Panc1 (cell line): ENCODE measurements around the gene COL16A1. TPM values are rescaled to one million over a fixed set of nuclear protein-coding genes. Genes with fewer than 3 reads are reported as not detected.

ENCODE experiments used
- ATAC-seq: fragments of 200-7000 bp; cut with Tn5 transposase; 2 replicates; pipeline ENCODE4 v1.9.1; 2020; ENCODE audit warnings: mild to moderate bottlenecking, moderate library complexity
- BruUV-seq: library from RNA; stranded (reverse); fragments of 400-500 nt; replicated peaks from 2 replicates; lab custom pipeline; 2021; lab: Mats Ljungman, UMichigan
- CTCF ChIA-PET: fragments of 300-600 bp; sonication (Branson Sonifier 250); formaldehyde crosslinking; loops from one replicate; lab custom pipeline; 2022; ENCODE audit warnings: antibody characterized with exemption; lab: Charles Lee
- POLR2A ChIA-PET: fragments of 300-600 bp; sonication (Branson Sonifier 250); formaldehyde crosslinking; loops from one replicate; lab custom pipeline; 2022; ENCODE audit warnings: antibody characterized with exemption; lab: Charles Lee
- DNase-seq: peaks from one replicate; pipeline ENCODE4 v3.0.0-alpha.2; 2010; ENCODE audit warnings: low read depth, low spot score
- H3K27ac ChIP-seq: 2 replicates; pipeline ENCODE4 v1.5.1; 2011; ENCODE audit warnings: mild to moderate bottlenecking, low read length, inconsistent platforms
- H3K27me3 ChIP-seq: fragments of 200-500 bp; sonication (Bioruptor generic); 2 replicates; pipeline ENCODE4 v1.6.0; 2014; ENCODE audit warnings: low read length, inconsistent platforms; ENCODE audit not compliant: control insufficient read depth, insufficient read depth
- H3K36me3 ChIP-seq: fragments of 200-500 bp; sonication (Bioruptor generic); 2 replicates; pipeline ENCODE4 v1.5.1; 2014; ENCODE audit warnings: inconsistent platforms, mild to moderate bottlenecking, low read length, moderate library complexity; ENCODE audit not compliant: control insufficient read depth, insufficient read depth
- H3K4me1 ChIP-seq: 2 replicates; pipeline ENCODE4 v1.5.1; 2011; ENCODE audit warnings: inconsistent platforms, mild to moderate bottlenecking, low read length, moderate library complexity; ENCODE audit not compliant: control insufficient read depth, insufficient read depth
- H3K4me3 ChIP-seq, 2 experiments: 2 replicates each; pipeline ENCODE4 v1.5.1; 2011 to 2012; ENCODE audit warnings: low read depth in 2 of 2, low read length in 2 of 2, mild to moderate bottlenecking in 2 of 2, inconsistent platforms in 1 of 2, moderate library complexity in 1 of 2
- H3K9me3 ChIP-seq: fragments of 200-500 bp; sonication (Bioruptor generic); 2 replicates; pipeline ENCODE4 v1.5.1; 2014; ENCODE audit warnings: low read depth, mild to moderate bottlenecking, inconsistent platforms, low read length, moderate library complexity; ENCODE audit not compliant: control insufficient read depth, insufficient read depth
- POLR2AphosphoS5 ChIP-seq: IDR thresholded peaks from 2 replicates; pipeline ENCODE4 v1.6.1; 2012; ENCODE audit warnings: mild to moderate bottlenecking, low read depth, low read length, moderate library complexity
- SIN3A ChIP-seq: IDR thresholded peaks from 2 replicates; pipeline ENCODE4 v1.6.1; 2012; ENCODE audit warnings: low read depth, mild to moderate bottlenecking, low read length, moderate library complexity, borderline replicate concordance; ENCODE audit not compliant: insufficient read depth
- TCF7L2 ChIP-seq: IDR thresholded peaks from 2 replicates; pipeline ENCODE4 v1.6.1; 2011; ENCODE audit warnings: mild to moderate bottlenecking, low read depth, low read length, inconsistent platforms
- in situ Hi-C: cut with HindIII; loops from 2 replicates; pipeline ENCODE4 v1.10.0; 2016; ENCODE audit warnings: low sequenced_read_pairs, low pct_unique_long_range_greater_than_20kb
- intact Hi-C: fragments of 100-400 bp; cut with micrococcal nuclease; formaldehyde crosslinking; loops from one replicate; pipeline ENCODE4 v1.10.0; 2022; ENCODE audit not compliant: unreplicated experiment
- total RNA-seq: library from RNA; stranded (reverse); gene quantifications from one replicate; pipeline ENCODE4 v1.2.1, GENCODE V29; 2021; ENCODE audit not compliant: unreplicated experiment
- TF ChIP-seq, protein P1 (sequence below): fragments of 450-650 bp; IDR thresholded peaks from 2 replicates; pipeline ENCODE4 v1.5.1; 2017; ENCODE audit warnings: mild to moderate bottlenecking
- TF ChIP-seq, protein P2 (sequence below), 2 experiments: IDR thresholded peaks; 2 replicates each; pipeline ENCODE4 v1.6.1; 2011 to 2012; ENCODE audit warnings: low read depth in 2 of 2, control low read depth in 1 of 2, low read length in 1 of 2, mild to moderate bottlenecking in 1 of 2, moderate library complexity in 1 of 2; ENCODE audit not compliant: insufficient read depth in 1 of 2

The COL16A1 gene
- total RNA-seq, 1 experiment from 2014 or later: 7.6 TPM

- intact Hi-C loops: loop anchor here (10.0 kb wide), 1 partner anchor 75 kb away; no protein-coding TSS in a partner anchor
- Histone ChIP-seq H3K4me3 (peak overlapping the region in 1 of 2 experiments; percentile 24; a peak in 2 of 4 replicates), H3K36me3 (no peaks in the 10 kb centered on the region), H3K9me3 (no peaks in the 10 kb centered on the region), H3K27me3 (no peaks in the 10 kb centered on the region), H3K4me1 (peaks cover 38% of the 10 kb centered on the region), H3K27ac (peak overlapping the region; percentile 52)
- TF ChIP-seq SIN3A: no peak
- TF ChIP-seq TCF7L2: no peak
- TF ChIP-seq, protein P1, sequence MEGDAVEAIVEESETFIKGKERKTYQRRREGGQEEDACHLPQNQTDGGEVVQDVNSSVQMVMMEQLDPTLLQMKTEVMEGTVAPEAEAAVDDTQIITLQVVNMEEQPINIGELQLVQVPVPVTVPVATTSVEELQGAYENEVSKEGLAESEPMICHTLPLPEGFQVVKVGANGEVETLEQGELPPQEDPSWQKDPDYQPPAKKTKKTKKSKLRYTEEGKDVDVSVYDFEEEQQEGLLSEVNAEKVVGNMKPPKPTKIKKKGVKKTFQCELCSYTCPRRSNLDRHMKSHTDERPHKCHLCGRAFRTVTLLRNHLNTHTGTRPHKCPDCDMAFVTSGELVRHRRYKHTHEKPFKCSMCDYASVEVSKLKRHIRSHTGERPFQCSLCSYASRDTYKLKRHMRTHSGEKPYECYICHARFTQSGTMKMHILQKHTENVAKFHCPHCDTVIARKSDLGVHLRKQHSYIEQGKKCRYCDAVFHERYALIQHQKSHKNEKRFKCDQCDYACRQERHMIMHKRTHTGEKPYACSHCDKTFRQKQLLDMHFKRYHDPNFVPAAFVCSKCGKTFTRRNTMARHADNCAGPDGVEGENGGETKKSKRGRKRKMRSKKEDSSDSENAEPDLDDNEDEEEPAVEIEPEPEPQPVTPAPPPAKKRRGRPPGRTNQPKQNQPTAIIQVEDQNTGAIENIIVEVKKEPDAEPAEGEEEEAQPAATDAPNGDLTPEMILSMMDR: no peak; the same call in 1 of the 2 replicates
- no peak for TF ChIP-seq POLR2AphosphoS5
- TF ChIP-seq, protein P2, sequence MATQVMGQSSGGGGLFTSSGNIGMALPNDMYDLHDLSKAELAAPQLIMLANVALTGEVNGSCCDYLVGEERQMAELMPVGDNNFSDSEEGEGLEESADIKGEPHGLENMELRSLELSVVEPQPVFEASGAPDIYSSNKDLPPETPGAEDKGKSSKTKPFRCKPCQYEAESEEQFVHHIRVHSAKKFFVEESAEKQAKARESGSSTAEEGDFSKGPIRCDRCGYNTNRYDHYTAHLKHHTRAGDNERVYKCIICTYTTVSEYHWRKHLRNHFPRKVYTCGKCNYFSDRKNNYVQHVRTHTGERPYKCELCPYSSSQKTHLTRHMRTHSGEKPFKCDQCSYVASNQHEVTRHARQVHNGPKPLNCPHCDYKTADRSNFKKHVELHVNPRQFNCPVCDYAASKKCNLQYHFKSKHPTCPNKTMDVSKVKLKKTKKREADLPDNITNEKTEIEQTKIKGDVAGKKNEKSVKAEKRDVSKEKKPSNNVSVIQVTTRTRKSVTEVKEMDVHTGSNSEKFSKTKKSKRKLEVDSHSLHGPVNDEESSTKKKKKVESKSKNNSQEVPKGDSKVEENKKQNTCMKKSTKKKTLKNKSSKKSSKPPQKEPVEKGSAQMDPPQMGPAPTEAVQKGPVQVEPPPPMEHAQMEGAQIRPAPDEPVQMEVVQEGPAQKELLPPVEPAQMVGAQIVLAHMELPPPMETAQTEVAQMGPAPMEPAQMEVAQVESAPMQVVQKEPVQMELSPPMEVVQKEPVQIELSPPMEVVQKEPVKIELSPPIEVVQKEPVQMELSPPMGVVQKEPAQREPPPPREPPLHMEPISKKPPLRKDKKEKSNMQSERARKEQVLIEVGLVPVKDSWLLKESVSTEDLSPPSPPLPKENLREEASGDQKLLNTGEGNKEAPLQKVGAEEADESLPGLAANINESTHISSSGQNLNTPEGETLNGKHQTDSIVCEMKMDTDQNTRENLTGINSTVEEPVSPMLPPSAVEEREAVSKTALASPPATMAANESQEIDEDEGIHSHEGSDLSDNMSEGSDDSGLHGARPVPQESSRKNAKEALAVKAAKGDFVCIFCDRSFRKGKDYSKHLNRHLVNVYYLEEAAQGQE (IDR thresholded peaks at IDR 0.05; ENCODE audit: insufficient read depth in 1 of 2, low read depth in 2 of 2, low read length in 1 of 2): 0 out of 4 replicates have a peak, but pooled peaks of 1 of the 2 experiments have one; percentile 11
- DNase-seq (no peak), ATAC-seq (peak; percentile 23)
- no TSS peak for BruUV-seq
- in situ Hi-C loops: no loop called here
- ChIA-PET POLR2A (interaction anchor here (0.6 kb wide), 1 partner anchor 92 kb away, joined by 3 read pairs; no protein-coding TSS in a partner anchor), CTCF (interaction anchor here (0.6 to 1.0 kb wide), 2 partner anchors 46 to 119 kb away, joined by 4 to 5 read pairs; no protein-coding TSS in a partner anchor)
These were observed 33.8 kb downstream of the COL16A1 start for GRCh38 chr1:31669786-31670592.

- H3K36me3 ChIP-seq: no peaks in the 10 kb centered on the region
- ATAC-seq (no peak), DNase-seq (no peak)
- POLR2A ChIA-PET: interaction anchor here (0.6 kb wide), 1 partner anchor 91 kb away, joined by 3 read pairs; no protein-coding TSS in a partner anchor
- intact Hi-C loops (loop anchor here (10.0 kb wide), 1 partner anchor 75 kb away; no protein-coding TSS in a partner anchor), in situ Hi-C loops (no loop called here)
- H3K9me3 ChIP-seq: no peaks in the 10 kb centered on the region
- H3K27ac ChIP-seq: peak overlapping the region; percentile 52; the same call in 1 of the 2 replicates
- CTCF ChIA-PET: interaction anchor here (0.6 kb wide), 1 partner anchor 120 kb away, joined by 4 read pairs; no protein-coding TSS in a partner anchor
- TF ChIP-seq, protein P2 (IDR thresholded peaks at IDR 0.05; ENCODE audit: insufficient read depth in 1 of 2, low read depth in 2 of 2, low read length in 1 of 2): no peak
- TF ChIP-seq SIN3A: no peak
- peaks cover 39% of the 10 kb centered on the region for H3K4me1 ChIP-seq
- no peak overlapping the region for H3K4me3 ChIP-seq
- no peaks in the 10 kb centered on the region for H3K27me3 ChIP-seq
- BruUV-seq: no TSS peak
These were observed 34.4 kb downstream of the COL16A1 start for GRCh38 chr1:31669433-31669785.
